HS-27A (cell line): Measurements from ENCODE around the gene MAP6.
"Not testable (repeated sequence)": the region's sequence is repeated elsewhere in the genome, so short reads cannot be mapped to it uniquely, and the experiment has no call there.

ENCODE experiments used
- DNase-seq: peaks from one replicate; pipeline ENCODE4 v3.0.0-alpha.2; 2012; ENCODE audit warnings: low read depth, missing footprints

MAP6 gene

GRCh38 chr11:75591966-75592365 lies 76.9 kb downstream of the MAP6 start:
- DNase-seq, result no peak

DNA sequence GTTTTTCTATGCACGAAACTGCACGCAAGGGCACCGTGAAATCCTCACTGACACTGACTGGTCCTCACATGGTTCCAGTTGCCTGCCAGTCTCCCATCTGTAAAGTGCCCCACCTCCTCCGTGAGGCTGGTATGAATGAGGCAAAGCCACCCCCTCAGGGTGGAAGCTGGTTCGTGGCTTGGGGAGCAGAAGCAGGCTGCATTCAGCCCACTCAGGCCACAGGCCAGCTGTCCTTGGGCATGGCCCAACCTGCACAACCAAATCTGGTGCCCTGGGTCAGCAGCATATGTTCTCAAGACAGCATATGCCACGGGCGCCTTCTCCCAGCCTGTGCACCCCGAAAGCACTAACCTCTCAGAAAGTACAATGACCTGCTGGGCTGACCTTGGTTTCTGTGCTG lies 77.5 kb downstream of the MAP6 start:
- DNase-seq, result no peak

- DNase-seq, result no peak
Observed at GRCh38 chr11:75589933-75590332, 78.9 kb downstream of the MAP6 start.

- DNase-seq, result no peak
Observed at GRCh38 chr11:75589051-75589450, 79.8 kb downstream of the MAP6 start.

GRCh38 chr11:75588051-75588481 lies 80.8 kb downstream of the MAP6 start:
- DNase-seq, result no peak

DNA sequence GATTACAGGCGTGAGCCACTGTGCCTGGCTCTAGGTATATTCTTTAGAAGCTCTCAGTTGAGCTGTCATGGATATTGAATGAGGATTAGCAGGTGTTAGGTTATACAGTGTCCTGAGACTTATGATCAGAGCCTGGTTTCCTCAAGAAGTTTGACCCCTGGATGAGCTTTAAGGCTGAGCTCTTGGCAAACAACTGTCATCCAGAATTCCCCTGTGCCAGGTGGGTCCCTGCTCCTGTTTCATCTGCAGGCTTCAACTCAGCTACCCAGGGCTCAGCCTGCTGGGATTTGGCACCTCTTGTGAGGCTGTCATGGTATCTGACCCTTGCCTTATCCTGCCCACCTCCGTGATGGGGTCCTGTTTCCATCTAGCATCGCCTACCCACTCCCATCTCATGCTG lies 82.4 kb downstream of the MAP6 start:
- no peak for DNase-seq

DNA sequence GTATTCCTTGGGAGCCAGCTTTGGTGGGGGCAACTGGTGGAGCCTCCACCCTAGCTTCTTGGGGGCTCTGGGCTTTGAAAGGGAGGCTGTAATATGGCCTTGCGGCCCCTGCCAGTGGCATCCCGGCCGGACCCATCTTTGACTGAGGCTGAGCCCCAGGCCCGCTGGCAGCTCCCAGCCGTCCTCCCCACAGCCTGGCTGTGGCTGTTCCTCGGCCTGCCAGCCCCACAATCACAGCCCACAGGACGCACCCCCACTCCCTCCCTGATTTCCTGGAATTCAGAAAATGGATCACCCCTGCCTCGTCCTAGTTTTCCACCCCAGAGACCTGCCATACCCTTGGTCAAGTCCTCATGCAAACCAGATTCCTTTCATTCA lies 83.6 kb downstream of the MAP6 start:
- no peak for DNase-seq

DNA sequence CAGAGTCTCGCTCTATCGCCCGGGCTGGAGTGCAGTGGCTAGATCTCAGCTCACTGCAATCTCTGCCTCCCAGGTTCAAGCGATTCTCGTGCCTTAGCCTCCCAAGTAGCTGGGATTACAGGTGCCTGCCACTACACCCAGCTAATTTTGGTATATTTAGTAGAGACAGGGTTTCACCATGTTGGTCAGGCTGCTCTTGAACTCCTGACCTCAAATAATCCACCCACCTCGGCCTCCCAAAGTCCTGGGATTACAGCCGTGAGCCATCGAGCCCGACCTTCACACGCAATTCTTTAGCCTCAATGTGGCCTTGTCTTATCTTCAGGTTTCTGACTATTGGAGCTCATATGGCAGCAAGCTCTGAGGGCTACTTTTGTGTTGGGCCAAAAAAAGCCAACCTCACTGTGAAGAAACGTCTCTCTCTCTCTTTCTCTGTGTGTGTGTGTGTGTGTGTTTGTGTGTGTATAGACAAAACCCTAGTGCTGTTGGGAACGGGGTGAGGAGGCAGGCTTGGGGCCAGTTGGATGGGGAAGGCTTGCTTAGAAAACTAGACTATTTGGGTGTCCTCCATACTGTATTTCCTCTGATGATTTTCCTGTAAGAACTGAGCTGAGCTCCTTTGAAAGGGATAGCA lies 84.1 kb downstream of the MAP6 start:
- DNase-seq, result not testable (repeated sequence)

GRCh38 chr11:75583718-75584658 lies 84.8 kb downstream of the MAP6 start:
- DNase-seq, result no peak

DNA sequence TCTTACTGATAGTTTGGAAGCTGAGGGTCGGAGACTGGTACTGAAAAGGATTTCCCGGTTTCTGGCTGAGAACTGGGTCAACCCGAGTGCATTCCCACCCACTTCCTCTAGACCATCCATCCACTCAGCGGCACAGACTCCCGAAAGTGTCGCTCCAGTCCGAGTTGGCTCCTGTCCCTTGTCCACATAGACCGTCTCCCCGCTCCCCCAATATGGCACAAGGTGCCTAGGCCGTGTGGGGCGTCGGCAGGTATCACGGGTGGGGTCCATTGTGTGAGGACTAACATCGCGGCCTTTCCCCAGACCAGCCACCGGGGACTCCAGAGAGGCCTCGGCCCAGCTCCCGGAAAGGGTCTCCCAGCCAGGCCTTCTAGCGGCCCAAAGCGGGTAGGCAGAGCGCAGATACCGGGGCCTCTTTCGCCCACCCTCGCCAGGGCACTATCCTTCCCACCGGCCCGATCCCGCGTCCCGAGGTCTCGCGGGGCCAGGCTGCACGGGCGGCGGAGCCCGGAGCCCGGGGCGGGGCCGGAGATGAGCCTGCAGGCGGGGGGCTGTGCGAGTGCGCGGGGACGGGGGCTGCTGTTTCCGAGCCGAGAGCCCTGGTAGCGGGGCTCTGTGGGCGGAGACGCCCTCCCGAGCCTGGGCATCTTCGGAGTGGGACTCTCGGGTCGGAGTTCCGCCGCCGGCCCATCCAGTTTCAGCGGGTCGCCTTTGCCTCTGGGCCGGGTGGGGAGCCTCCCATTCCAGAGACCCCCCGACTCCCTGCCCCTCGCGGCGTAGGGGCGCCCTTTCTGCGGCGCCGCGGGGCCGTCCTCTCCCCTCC lies 85.7 kb downstream of the MAP6 start:
- DNase-seq, result no peak

- no peak for DNase-seq
Observed at GRCh38 chr11:75582506-75582894, 86.3 kb downstream of the MAP6 start.

- DNase-seq, result no peak
Observed at GRCh38 chr11:75579841-75580240, 89.0 kb downstream of the MAP6 start.

- DNase-seq, result no peak
Observed at GRCh38 chr11:75578977-75579376, 89.9 kb downstream of the MAP6 start.

DNA sequence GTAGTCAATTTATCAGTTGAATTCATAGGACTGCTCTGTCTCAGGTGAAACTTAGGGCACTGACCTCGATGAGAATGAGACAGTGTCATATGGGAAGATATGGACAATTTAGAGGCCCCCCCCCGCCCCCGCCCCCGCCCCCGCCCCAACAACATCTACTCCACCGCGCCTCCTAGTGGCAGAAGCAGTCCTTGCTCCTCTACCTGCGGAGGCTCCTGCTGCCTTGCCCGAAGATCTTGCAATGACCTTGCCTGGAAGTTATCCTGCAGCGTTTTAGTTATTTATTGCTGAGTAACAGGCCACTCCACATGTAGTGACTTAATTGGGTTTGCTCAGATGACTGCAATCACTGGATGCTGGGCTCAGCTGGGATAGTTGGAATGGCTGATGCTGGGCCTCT lies 91.6 kb downstream of the MAP6 start:
- no peak for DNase-seq

GRCh38 chr11:75576499-75576918 lies 92.3 kb downstream of the MAP6 start:
- DNase-seq, result no peak

DNA sequence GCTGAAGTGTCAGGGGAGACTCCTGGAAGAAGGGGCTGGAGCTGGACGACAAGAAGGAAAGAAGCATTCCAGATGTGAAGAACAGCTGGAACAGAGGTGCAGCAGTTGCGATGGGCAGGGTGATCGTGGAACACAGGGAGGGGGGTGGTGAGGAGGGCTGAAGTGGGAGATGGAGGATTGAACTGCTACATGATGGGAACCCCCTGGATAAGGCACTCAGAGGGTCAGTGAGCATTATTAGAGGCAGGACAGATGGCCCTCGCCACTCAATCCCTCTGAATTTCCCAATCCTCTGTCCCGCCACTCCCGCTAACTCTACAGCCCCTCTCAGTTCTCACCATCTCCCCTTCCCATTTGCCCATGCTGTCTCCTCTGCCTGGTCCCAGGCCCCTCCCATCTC lies 92.8 kb downstream of the MAP6 start:
- DNase-seq, result no peak

DNA sequence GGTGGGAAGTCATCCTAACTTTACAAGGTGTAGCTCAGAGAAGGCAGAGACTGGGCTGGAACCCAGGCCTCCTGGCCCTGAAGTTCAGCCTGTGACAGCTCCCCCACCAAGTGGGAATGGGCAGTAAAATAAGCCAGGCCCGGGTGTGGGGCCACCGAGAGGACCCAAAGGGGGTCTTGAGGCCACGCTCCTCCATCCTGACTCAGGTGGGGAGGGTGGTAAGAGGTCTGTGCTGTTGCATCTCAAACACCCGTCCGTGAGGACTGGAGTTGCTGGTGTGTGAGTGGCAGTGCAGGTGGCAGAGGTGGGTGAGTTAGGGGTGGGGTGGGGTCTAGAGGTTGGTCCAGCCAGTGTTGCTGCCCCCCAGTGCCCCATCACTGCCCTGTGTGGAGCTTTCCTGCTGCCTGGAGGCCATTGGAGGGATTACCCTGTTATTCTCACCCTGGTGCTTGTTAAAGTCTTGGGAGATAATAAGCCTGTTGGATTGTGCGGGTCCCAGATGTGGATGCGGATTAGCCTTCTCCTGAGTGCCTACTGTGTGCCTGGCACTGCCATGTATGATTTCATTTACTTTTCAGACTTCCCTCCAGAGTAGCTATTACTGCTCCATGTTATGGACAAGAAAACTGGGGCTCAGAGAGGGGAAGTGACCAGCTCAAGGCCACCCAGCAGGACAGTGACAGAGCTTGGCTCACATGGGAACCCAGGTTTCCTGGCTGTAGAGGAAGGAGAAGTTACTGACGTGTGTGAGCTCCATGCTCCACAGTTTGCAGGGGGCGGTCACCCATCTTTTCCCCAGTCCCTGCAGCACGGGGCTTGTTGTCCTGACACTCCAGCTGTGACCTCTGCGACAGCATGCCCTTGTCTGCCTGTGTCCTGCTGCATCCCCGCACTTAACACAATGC lies 93.9 kb downstream of the MAP6 start:
- DNase-seq, result no peak

- no peak for DNase-seq
Observed at GRCh38 chr11:75572744-75573143, 96.1 kb downstream of the MAP6 start.

- no peak for DNase-seq
Observed at GRCh38 chr11:75571625-75572024, 97.2 kb downstream of the MAP6 start.

DNA sequence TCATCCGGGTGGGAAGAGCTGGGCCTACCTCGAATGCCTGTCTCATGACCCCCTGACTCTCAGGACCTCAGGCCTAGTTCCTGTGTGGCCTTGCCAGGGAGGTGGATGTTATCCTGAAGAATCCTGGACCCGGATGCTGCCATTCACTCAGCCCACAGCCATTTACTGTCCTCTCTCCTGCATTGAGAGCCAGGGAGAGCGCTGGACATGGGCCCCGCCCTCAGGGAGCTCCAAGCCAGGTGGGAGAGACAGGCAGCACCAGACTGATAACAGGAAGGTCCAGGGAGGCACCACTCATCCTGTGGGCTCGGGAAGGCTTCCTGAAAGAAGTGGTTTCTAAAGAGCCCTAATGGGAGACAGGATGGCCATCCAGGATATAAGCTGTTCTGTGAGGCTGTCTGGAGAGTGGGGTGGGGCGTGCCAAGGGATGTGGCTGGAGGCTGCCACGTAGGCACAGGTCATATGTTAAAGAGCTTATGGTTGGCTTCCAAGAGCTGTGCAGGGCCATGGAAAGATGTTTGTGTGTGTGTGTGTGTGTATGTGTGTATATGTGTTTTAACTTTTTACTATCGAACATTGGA lies 98.2 kb downstream of the MAP6 start:
- no peak for DNase-seq

DNA sequence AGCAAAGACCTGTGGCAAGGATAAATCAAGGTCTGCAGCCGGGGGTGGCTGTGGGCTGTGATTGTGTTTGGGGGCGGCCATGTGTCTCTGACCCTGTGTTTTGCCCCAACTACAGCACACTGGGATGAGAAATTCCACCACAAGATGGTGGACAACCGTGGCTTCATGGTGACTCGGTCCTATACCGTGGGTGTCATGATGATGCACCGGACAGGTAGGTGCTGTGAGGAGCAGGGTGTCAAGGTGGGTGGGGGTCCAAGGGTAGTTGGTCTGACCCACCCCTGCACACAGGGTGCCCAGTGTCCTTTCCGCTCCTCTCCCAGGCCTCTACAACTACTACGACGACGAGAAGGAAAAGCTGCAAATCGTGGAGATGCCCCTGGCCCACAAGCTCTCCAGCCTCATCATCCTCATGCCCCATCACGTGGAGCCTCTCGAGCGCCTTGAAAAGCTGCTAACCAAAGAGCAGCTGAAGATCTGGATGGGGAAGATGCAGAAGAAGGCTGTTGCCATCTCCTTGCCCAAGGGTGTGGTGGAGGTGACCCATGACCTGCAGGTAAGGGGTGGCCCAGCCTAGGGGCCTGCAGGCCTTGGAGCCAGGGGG lies 100.1 kb downstream of the MAP6 start:
- no peak for DNase-seq
